Mesendoderm (in vitro differentiated cells): Measurements from ENCODE around the gene ITGA2.

Experiments
- DNase-seq: peaks from one replicate; pipeline ENCODE4 v3.0.0; 2013
- H2AK5ac ChIP-seq: 2 replicates; pipeline ENCODE4 v1.6.1; 2013; ENCODE audit warnings: low read length, inconsistent platforms
- H2BK120ac ChIP-seq: 2 replicates; pipeline ENCODE4 v1.6.1; 2013; ENCODE audit warnings: low read depth, mild to moderate bottlenecking, low read length, moderate library complexity, mixed read lengths
- H2BK15ac ChIP-seq: replicated peaks from 2 replicates; pipeline ENCODE4 v1.6.1; 2013; ENCODE audit warnings: low read depth, mild to moderate bottlenecking, moderate library complexity
- H2BK5ac ChIP-seq: 2 replicates; pipeline ENCODE4 v1.6.1; 2013; ENCODE audit warnings: low read length, inconsistent platforms
- H3K18ac ChIP-seq: 2 replicates; pipeline ENCODE4 v1.6.1; 2013; ENCODE audit warnings: mild to moderate bottlenecking, low read length, mixed read lengths
- H3K23ac ChIP-seq: one replicate; pipeline ENCODE4 v1.6.1; 2013; ENCODE audit warnings: low read length
- H3K27ac ChIP-seq: 2 replicates; pipeline ENCODE4 v1.5.1; 2013; ENCODE audit warnings: low read depth, mild to moderate bottlenecking, inconsistent platforms, low read length, moderate library complexity
- H3K27me3 ChIP-seq: 2 replicates; pipeline ENCODE4 v1.6.1; 2013; ENCODE audit warnings: low read length, control low read depth, mild to moderate bottlenecking, inconsistent platforms; ENCODE audit not compliant: insufficient read depth, poor library complexity
- H3K36me3 ChIP-seq: 2 replicates; pipeline ENCODE4 v1.6.1; 2013; ENCODE audit warnings: low read length, inconsistent platforms; ENCODE audit not compliant: control insufficient read depth, insufficient read depth
- H3K4ac ChIP-seq: one replicate; pipeline ENCODE4 v1.6.1; 2013; ENCODE audit warnings: low read depth, mild to moderate bottlenecking, low read length, moderate library complexity
- H3K4me1 ChIP-seq: 2 replicates; pipeline ENCODE4 v1.6.1; 2013; ENCODE audit warnings: low read depth, low read length, inconsistent platforms; ENCODE audit not compliant: control insufficient read depth
- H3K4me2 ChIP-seq: 2 replicates; pipeline ENCODE4 v1.6.1; 2013; ENCODE audit warnings: low read length
- H3K4me3 ChIP-seq: 2 replicates; pipeline ENCODE4 v1.5.1; 2013; ENCODE audit warnings: mild to moderate bottlenecking, low read length
- H3K56ac ChIP-seq: one replicate; pipeline ENCODE4 v1.6.1; 2013; ENCODE audit warnings: low read length
- H3K79me1 ChIP-seq: 2 replicates; pipeline ENCODE4 v1.6.1; 2013; ENCODE audit warnings: low read length, inconsistent platforms
- H3K79me2 ChIP-seq: 2 replicates; pipeline ENCODE4 v1.6.1; 2013; ENCODE audit warnings: mild to moderate bottlenecking, low read length; ENCODE audit not compliant: control insufficient read depth, insufficient read depth
- H3K9ac ChIP-seq: 2 replicates; pipeline ENCODE4 v1.6.1; 2013; ENCODE audit warnings: low read length, inconsistent platforms
- H4K5ac ChIP-seq: one replicate; pipeline ENCODE4 v1.6.1; 2013; ENCODE audit warnings: low read length
- H4K8ac ChIP-seq: one replicate; pipeline ENCODE4 v1.6.1; 2013; ENCODE audit warnings: low read depth, mild to moderate bottlenecking, control low read depth, low read length, moderate library complexity
- WGBS: extraction: QIAGEN DNeasy Blood & Tissue Kit; methylation state at CpG from one replicate; pipeline ENCODE4 v1.1.7; 2013; ENCODE audit warnings: low lambda C conversion rate, missing lambda C conversion rate; ENCODE audit not compliant: insufficient coverage; ENCODE audit errors: extremely low coverage; 5-methylcytosine and 5-hydroxymethylcytosine counted together

Gene ITGA2

DNA sequence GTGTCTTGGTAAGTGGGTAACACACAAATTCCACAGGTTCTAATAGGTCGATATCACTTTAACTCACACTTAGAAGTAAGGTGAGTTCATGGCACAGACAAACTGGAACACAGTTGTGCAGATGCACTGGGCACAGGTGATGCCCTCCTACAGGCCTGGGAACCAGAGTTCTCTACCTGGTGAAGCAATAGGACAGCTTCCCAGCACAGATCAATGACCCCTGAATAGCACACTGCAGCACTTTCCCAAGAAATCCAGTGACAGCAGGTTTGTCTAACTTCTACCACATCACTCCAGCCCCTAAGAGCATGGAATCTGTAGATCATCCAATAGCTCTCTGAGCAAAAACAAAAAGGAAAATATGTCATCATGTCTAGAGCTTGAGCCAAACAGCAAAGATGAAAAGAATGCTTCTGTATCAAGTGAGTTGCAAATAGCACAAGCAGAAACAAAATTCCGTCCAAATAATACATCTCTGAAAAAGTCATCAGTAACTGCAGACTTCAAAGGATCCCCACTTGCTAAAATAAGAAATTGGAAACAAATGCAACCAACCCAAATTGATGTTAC lies 86.9 kb downstream of the ITGA2 start:
- H2BK120ac ChIP-seq = no peak overlapping the region
- no peak overlapping the region for H3K4me2 ChIP-seq
- H3K4ac ChIP-seq = no peak overlapping the region
- no peak overlapping the region for H2BK15ac ChIP-seq
- H2BK5ac ChIP-seq = no peak overlapping the region
- no peak overlapping the region for H2AK5ac ChIP-seq
- WGBS = no CpG with 5 or more reads among the region's 2 CpGs
- no peak overlapping the region for H3K18ac ChIP-seq
- no peaks in the 10 kb centered on the region for H3K27me3 ChIP-seq
- H3K79me2 ChIP-seq = no peaks in the 10 kb centered on the region
- no peak overlapping the region for H4K8ac ChIP-seq
- no peak for DNase-seq
- no peak overlapping the region for H4K5ac ChIP-seq
- H3K79me1 ChIP-seq = no peaks in the 10 kb centered on the region
- H3K4me1 ChIP-seq = no peaks in the 10 kb centered on the region
- no peak overlapping the region for H3K9ac ChIP-seq
- no peak overlapping the region for H3K27ac ChIP-seq
- no peak overlapping the region for H3K56ac ChIP-seq
- H3K23ac ChIP-seq = no peak overlapping the region
- no peaks in the 10 kb centered on the region for H3K36me3 ChIP-seq
- H3K4me3 ChIP-seq = no peak overlapping the region

DNA sequence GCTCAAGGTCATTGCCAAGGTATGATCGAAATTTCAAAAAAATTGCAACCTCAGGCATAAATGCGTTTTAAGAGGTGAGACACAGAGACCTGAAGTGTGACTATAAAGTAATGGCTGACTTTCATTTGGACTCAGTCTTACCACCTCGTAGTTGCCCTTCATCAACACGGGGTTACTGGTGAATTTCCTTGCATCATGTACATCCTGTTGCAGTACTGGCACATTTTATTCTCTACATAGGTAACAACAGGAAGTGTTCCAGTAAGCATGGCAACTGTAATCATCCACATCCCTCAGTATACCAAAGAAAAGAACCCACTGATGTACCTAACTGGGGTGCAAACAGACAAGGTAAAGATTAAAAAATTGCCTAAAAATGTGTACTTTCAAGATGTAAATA lies 91.1 kb downstream of the ITGA2 start:
- H3K36me3 ChIP-seq = no peaks in the 10 kb centered on the region
- no peak overlapping the region for H3K4ac ChIP-seq
- no peak overlapping the region for H3K4me2 ChIP-seq
- no peaks in the 10 kb centered on the region for H3K79me1 ChIP-seq
- no peak overlapping the region for H2BK120ac ChIP-seq
- no peak overlapping the region for H3K9ac ChIP-seq
- no peaks in the 10 kb centered on the region for H3K4me1 ChIP-seq
- H2AK5ac ChIP-seq = no peak overlapping the region
- WGBS = no CpG with 5 or more reads among the region's 4 CpGs
- no peak overlapping the region for H2BK15ac ChIP-seq
- no peak overlapping the region for H4K8ac ChIP-seq
- no peak overlapping the region for H3K56ac ChIP-seq
- H3K4me3 ChIP-seq = no peak overlapping the region
- H3K23ac ChIP-seq = no peak overlapping the region
- H2BK5ac ChIP-seq = no peak overlapping the region
- H3K27ac ChIP-seq = no peak overlapping the region
- no peak for DNase-seq
- no peaks in the 10 kb centered on the region for H3K27me3 ChIP-seq
- H3K18ac ChIP-seq = no peak overlapping the region
- H3K79me2 ChIP-seq = no peaks in the 10 kb centered on the region
- H4K5ac ChIP-seq = no peak overlapping the region

DNA sequence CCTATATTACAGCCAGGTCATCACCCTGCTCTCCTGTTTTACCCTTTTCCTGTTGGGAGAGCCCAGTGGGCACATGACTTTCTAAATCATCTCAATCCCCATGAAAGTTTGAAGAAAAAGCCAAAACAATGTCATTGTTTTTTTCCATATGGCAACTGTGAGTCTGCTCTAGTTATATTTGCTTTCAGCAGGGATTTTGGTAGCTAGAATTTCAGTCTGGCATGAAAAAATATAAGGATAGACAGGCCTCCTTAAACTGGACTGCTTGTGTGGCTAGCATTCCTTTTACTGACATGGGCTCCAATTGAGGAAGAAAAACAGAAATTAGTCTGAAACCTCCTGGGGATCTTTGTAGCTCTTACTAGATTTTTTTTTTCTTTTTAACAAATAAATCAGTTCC lies 94.8 kb downstream of the ITGA2 start:
- no peak overlapping the region for H2BK15ac ChIP-seq
- H4K5ac ChIP-seq = no peak overlapping the region
- H3K79me1 ChIP-seq = no peaks in the 10 kb centered on the region
- no peak overlapping the region for H3K18ac ChIP-seq
- no peak overlapping the region for H3K56ac ChIP-seq
- H3K23ac ChIP-seq = no peak overlapping the region
- no peak for DNase-seq
- H3K4me2 ChIP-seq = no peak overlapping the region
- H2BK5ac ChIP-seq = no peak overlapping the region
- no peak overlapping the region for H2BK120ac ChIP-seq
- H4K8ac ChIP-seq = no peak overlapping the region
- H2AK5ac ChIP-seq = no peak overlapping the region
- H3K9ac ChIP-seq = no peak overlapping the region
- no peak overlapping the region for H3K4ac ChIP-seq
- no peaks in the 10 kb centered on the region for H3K4me1 ChIP-seq
- H3K27me3 ChIP-seq = no peaks in the 10 kb centered on the region
- H3K4me3 ChIP-seq = no peak overlapping the region
- H3K36me3 ChIP-seq = no peaks in the 10 kb centered on the region
- no peak overlapping the region for H3K27ac ChIP-seq
- H3K79me2 ChIP-seq = no peaks in the 10 kb centered on the region

DNA sequence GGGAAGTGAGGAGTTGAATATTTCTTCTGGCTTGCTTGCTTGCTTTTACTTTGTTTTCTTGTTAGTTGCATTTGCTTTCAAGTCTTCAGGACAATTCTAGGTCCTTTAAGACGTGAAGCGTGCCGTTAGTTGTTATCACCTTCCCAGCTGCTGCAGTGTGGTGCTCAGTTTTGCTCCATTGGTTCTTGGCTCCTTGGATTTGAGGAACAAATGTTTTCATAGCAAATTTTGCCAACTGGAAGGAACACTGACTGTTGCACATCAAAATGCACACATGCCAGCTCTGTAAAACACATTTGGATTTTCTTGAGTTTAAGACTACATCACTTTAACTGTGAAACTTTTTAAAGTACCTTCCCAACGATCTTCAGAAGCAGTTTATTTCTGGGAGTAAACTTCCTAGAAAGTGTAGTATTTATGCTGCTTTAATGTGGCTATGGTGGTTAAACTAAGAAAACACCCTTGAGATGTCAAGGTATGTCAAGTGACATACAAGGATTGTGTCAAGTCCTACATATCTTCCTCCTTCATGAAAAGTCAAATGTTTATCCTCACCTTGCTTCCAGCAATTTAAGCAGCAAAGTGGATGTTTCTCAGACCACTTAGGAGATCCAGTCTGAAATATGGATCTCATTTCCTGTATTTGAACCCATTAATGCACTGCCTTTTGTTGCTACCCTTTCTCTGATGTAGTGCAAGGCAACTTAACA lies 95.5 kb downstream of the ITGA2 start:
- Histone ChIP-seq H2BK5ac (no peak overlapping the region), H3K79me2 (no peaks in the 10 kb centered on the region), H3K27ac (no peak overlapping the region), H3K27me3 (no peaks in the 10 kb centered on the region), H3K4ac (no peak overlapping the region), H3K56ac (no peak overlapping the region), H2BK15ac (no peak overlapping the region), H4K8ac (no peak overlapping the region), H4K5ac (no peak overlapping the region), H3K23ac (no peak overlapping the region), H3K4me3 (no peak overlapping the region), H2AK5ac (no peak overlapping the region), H3K79me1 (no peaks in the 10 kb centered on the region), H2BK120ac (no peak overlapping the region), H3K4me1 (no peaks in the 10 kb centered on the region), H3K9ac (no peak overlapping the region), H3K4me2 (no peak overlapping the region), H3K36me3 (no peaks in the 10 kb centered on the region), H3K18ac (no peak overlapping the region)
- no peak for DNase-seq
- WGBS = no CpG with 5 or more reads among the region's 4 CpGs

DNA sequence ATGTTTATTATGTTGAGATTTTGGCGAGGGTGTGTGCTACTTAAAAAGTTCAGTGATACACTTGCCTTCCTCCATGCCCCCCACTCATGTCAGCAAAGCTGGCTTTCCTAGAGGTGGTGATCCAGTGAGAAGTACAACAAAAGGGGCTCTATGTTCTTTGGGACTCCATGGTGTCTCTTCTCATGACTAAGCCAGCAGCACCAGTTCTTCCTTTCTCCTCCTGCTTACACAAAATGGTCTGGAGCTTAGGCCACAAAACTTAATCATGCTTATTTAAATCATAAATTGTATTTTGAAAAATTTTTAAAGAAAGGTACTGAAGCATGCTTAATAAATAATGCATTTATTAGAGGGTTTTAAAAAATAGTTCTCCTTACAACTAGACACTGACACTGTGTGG lies 98.0 kb downstream of the ITGA2 start:
- WGBS = no CpG with 5 or more reads among the region's 1 CpG
- H3K27me3 ChIP-seq = no peaks in the 10 kb centered on the region

DNA sequence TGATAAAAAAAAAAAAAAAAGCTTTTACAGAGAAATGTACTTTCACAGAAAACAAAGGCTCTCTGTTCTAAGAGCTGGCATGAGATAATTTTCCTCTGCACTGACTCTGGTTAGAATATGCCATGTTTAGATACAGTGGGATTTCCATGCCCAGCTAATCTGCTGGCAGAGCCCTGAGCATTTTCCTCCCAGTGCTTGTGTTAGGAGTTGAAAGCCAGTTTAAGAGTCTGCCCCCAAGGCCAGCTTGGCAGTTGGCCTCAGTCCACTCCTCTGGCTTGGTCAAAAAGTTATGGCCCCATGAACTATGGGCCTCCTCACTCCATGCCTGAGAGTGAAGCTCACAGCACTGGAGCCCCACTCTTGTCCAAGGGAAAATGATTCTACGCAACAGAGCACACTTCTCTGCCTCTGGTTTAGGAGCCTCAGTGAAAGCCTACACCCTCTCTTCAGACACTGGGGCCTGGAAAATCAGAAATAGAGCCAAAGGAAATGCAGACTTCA lies 98.5 kb downstream of the ITGA2 start:
- no peak overlapping the region for H2BK15ac ChIP-seq
- H2BK120ac ChIP-seq = no peak overlapping the region
- H3K4me3 ChIP-seq = no peak overlapping the region
- no peaks in the 10 kb centered on the region for H3K4me1 ChIP-seq
- H2AK5ac ChIP-seq = no peak overlapping the region
- no peak overlapping the region for H2BK5ac ChIP-seq
- no peak overlapping the region for H3K18ac ChIP-seq
- H3K79me2 ChIP-seq = no peaks in the 10 kb centered on the region
- no peak for DNase-seq
- no peak overlapping the region for H3K27ac ChIP-seq
- H3K9ac ChIP-seq = no peak overlapping the region
- H4K8ac ChIP-seq = no peak overlapping the region
- no peak overlapping the region for H3K4me2 ChIP-seq
- no CpG with 5 or more reads among the region's 1 CpG for WGBS
- no peak overlapping the region for H4K5ac ChIP-seq
- no peaks in the 10 kb centered on the region for H3K79me1 ChIP-seq
- H3K23ac ChIP-seq = no peak overlapping the region
- no peak overlapping the region for H3K4ac ChIP-seq
- H3K27me3 ChIP-seq = no peaks in the 10 kb centered on the region
- H3K56ac ChIP-seq = no peak overlapping the region
- no peaks in the 10 kb centered on the region for H3K36me3 ChIP-seq

More for the DNA sequence above, 98.0 kb downstream of the ITGA2 start:
- Histone ChIP-seq H2BK5ac (no peak overlapping the region), H3K36me3 (no peaks in the 10 kb centered on the region), H4K8ac (no peak overlapping the region), H2BK120ac (no peak overlapping the region), H3K23ac (no peak overlapping the region), H3K79me1 (no peaks in the 10 kb centered on the region), H3K4me3 (no peak overlapping the region), H3K27ac (no peak overlapping the region), H2BK15ac (no peak overlapping the region), H3K18ac (no peak overlapping the region), H3K4me2 (no peak overlapping the region), H3K4me1 (no peaks in the 10 kb centered on the region), H2AK5ac (no peak overlapping the region), H3K79me2 (no peaks in the 10 kb centered on the region), H3K4ac (no peak overlapping the region), H4K5ac (no peak overlapping the region), H3K9ac (no peak overlapping the region), H3K56ac (no peak overlapping the region)
- no peak for DNase-seq
